Thyroid gland (tissue), 4 donors: ENCODE data around the gene MYOCOS. TPM values are rescaled to one million over a fixed set of nuclear protein-coding genes. Genes with fewer than 3 reads are reported as not detected.

ENCODE experiments used
- DNase-seq, 2 donors: peaks; one replicate each; pipeline ENCODE4 v3.0.0-alpha.2; 2019
- H3K27ac ChIP-seq, 3 donors: fragments of 200-600 bp; sonication (generic); 1 replicate in 2 of 3; 2 replicates in 1 of 3; pipeline ENCODE4 v1.5.1; 2016 to 2019; ENCODE audit warnings: mild to moderate bottlenecking in 1 of 3, moderate library complexity in 1 of 3
- H3K27me3 ChIP-seq: fragments of 200-600 bp; sonication (generic); one replicate; pipeline ENCODE4 v1.5.1; 2019
- H3K36me3 ChIP-seq, 2 donors: fragments of 200-600 bp; sonication (generic); one replicate each; pipeline ENCODE4 v1.5.1; 2016 to 2019
- H3K4me1 ChIP-seq, 2 donors: fragments of 200-600 bp; sonication (generic); one replicate each; pipeline ENCODE4 v1.5.1; 2017 to 2019
- H3K4me3 ChIP-seq, 3 donors: fragments of 200-600 bp; sonication (generic); replicated peaks in 1 of 3; 1 replicate in 2 of 3; 2 replicates in 1 of 3; pipeline ENCODE4 v1.5.1; 2016; ENCODE audit warnings: mild to moderate bottlenecking in 1 of 3
- H3K9me3 ChIP-seq: fragments of 200-600 bp; sonication (generic); one replicate; pipeline ENCODE4 v1.5.1; 2017
- POLR2A ChIP-seq, 2 donors: fragments of 450-650 bp; IDR thresholded peaks; one replicate each; pipeline ENCODE4 v1.6.1; 2017; ENCODE audit warnings: antibody characterized with exemption in 2 of 2, mild to moderate bottlenecking in 2 of 2, moderate library complexity in 1 of 2
- WGBS, 2 donors: methylation state at CpG; one replicate each; pipeline ENCODE4 v1.1.5; 2017; 5-methylcytosine and 5-hydroxymethylcytosine counted together
- intact Hi-C: fragments of 100-400 bp; cut with DNase I; formaldehyde crosslinking; loops from one replicate; pipeline ENCODE4 v1.15.1; 2023
- total RNA-seq, 4 donors: library from RNA; depleted of rRNA; stranded (reverse); fragments of >200 nt; gene quantifications; one replicate each; pipeline ENCODE4 v1.2.3, GENCODE V29; 2016
- TF ChIP-seq, protein P1 (sequence below), 6 experiments: fragments of 200-600 bp in 3 of 6; fragments of 450-650 bp in 3 of 6; sonication (generic) in 3 of 6; IDR thresholded peaks; one replicate each; pipeline ENCODE4 v1.5.1; 2016 to 2019; ENCODE audit warnings: antibody characterized with exemption in 6 of 6, mild to moderate bottlenecking in 2 of 6, inconsistent platforms in 1 of 6, moderate library complexity in 1 of 6

Gene MYOCOS, protein sequence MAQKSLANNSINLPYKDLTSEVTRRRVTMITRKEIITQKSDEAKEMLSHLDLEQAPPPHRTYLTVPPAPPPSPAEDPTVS
- total RNA-seq, result 1 to 10 TPM in 1 of 4 donors, not detected in 3; 1.2 TPM

DNA sequence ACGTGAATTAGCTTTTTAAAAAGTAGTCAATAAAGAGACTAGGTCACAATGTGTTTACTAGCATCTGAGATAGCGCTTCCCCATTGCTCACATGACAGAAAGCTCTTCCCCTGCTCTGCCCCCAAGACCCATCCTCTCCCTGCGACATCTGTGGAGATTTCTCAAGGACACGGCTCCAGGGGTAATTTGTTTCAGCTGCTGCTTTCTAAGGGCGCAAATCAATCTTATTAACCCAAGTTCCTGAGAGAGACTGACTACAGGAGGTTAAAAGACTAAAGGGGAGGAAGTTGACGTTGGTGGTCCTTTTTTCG lies at the start of gene MYOCOS:
Gene MYOCOS (plus strand): TSS at position 92 of the 311 bp plus-strand sequence. CDS start 1,641 bp downstream, outside the sequence.
- WGBS, 2 donors, result 86 to 93% methylated on average over 7 of the region's 7 CpGs
- H3K4me1 ChIP-seq, result peaks cover 16 to 17% of the 10 kb centered on the region in 2 donors
- H3K27me3 ChIP-seq, result no peaks in the 10 kb centered on the region
- H3K36me3 ChIP-seq, result no peaks in the 10 kb centered on the region
- TF ChIP-seq, protein P1, sequence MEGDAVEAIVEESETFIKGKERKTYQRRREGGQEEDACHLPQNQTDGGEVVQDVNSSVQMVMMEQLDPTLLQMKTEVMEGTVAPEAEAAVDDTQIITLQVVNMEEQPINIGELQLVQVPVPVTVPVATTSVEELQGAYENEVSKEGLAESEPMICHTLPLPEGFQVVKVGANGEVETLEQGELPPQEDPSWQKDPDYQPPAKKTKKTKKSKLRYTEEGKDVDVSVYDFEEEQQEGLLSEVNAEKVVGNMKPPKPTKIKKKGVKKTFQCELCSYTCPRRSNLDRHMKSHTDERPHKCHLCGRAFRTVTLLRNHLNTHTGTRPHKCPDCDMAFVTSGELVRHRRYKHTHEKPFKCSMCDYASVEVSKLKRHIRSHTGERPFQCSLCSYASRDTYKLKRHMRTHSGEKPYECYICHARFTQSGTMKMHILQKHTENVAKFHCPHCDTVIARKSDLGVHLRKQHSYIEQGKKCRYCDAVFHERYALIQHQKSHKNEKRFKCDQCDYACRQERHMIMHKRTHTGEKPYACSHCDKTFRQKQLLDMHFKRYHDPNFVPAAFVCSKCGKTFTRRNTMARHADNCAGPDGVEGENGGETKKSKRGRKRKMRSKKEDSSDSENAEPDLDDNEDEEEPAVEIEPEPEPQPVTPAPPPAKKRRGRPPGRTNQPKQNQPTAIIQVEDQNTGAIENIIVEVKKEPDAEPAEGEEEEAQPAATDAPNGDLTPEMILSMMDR (IDR thresholded peaks at IDR 0.05), result no peak
- TF ChIP-seq POLR2A (IDR thresholded peaks at IDR 0.05), result no peak
- intact Hi-C loops, result no loop called here
- no peak within 1 kb of the TSS for H3K27ac ChIP-seq
- H3K9me3 ChIP-seq, result no peaks in the 10 kb centered on the region
- no peak within 1 kb of the TSS for H3K4me3 ChIP-seq
- no peak for DNase-seq

DNA sequence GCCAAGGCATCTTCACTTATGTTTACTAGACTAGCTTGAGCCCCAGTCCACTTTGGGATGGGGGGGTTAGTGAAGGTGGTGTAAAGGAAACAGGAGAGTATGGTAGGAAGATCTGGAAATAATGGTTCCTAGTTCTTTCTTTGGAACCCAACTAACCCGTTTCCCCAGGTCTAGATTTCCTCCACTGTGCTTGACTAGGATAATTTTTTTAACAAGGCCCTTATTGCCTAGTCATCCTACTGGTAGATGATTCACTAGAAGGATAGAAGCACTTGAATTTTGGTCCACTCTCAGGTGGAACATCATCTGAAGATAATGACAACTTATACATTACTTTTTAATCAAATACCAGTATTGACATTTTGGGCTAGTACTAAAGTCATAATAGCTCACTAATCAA lies 45.9 kb upstream of the MYOCOS start:
- peaks cover 28 to 50% of the 10 kb centered on the region in 2 donors for H3K36me3 ChIP-seq
- WGBS, 2 donors, result 88 to 93% methylated on average over 1 of the region's 1 CpG
- no peak for DNase-seq

DNA sequence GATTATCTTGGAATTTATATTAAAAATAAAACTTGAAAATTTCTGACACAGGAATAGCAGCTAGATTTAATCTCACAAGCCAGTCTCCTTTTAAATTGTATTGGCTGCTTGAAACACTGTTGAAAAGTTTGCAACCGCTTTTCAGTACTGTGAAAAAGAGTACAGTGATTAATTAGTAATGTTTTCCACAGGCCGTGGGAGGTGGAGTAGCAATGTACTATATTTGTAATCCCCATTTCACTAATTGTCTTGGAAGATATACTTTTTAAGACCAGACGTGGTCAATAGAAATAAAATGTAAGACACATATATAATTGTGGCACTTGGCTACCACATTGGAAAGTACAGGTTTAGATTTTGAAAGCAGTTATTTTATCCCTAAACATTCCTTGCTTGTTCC lies 40.8 kb upstream of the MYOCOS start:
- peaks cover 41 to 52% of the 10 kb centered on the region in 2 donors for H3K36me3 ChIP-seq
- no peaks in the 10 kb centered on the region for H3K9me3 ChIP-seq
- 87 to 92% methylated on average over 3 of the region's 3 CpGs for WGBS, 2 donors
- H3K4me1 ChIP-seq, result no peaks in the 10 kb centered on the region
- H3K27ac ChIP-seq, result no peak overlapping the region
- TF ChIP-seq, protein P1 (IDR thresholded peaks at IDR 0.05), result no peak
- no peak for TF ChIP-seq POLR2A (IDR thresholded peaks at IDR 0.05)
- H3K27me3 ChIP-seq, result no peaks in the 10 kb centered on the region
- no peak for DNase-seq
- intact Hi-C loops, result no loop called here
- H3K4me3 ChIP-seq, result no peak overlapping the region

More for the DNA sequence above, 45.9 kb upstream of the MYOCOS start:
- no peak overlapping the region for H3K27ac ChIP-seq
- TF ChIP-seq POLR2A (IDR thresholded peaks at IDR 0.05), result no peak
- TF ChIP-seq, protein P1 (IDR thresholded peaks at IDR 0.05), result no peak
- intact Hi-C loops, result no loop called here
- no peak overlapping the region for H3K4me3 ChIP-seq
- H3K27me3 ChIP-seq, result no peaks in the 10 kb centered on the region
- H3K4me1 ChIP-seq, result no peaks in the 10 kb centered on the region
- no peaks in the 10 kb centered on the region for H3K9me3 ChIP-seq

DNA sequence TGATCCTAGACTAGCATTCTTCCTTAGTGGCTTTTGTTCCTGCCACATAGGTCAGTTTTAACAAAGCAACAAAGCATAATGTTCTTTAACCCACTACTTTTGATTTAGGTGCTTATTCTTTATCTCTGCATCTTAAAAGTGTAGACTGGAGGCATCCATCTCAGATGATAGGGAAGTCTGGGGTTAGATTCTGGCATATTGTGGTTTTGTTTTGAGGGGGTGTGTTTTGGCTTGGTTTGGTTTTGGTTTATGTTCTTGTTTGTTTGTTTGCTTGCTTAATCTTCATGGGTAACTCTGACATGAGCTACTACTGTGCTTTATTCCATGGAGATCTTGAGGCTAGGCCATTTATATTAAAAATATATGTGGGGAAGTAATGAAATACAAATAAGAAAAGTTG lies 40.3 kb upstream of the MYOCOS start:
- intact Hi-C loops, result no loop called here
- Histone ChIP-seq H3K4me1 (no peaks in the 10 kb centered on the region), H3K36me3 (peaks cover 41 to 54% of the 10 kb centered on the region in 2 donors), H3K27me3 (no peaks in the 10 kb centered on the region), H3K4me3 (no peak overlapping the region), H3K9me3 (no peaks in the 10 kb centered on the region), H3K27ac (no peak overlapping the region)
- TF ChIP-seq, protein P1 (IDR thresholded peaks at IDR 0.05), result no peak
- TF ChIP-seq POLR2A (IDR thresholded peaks at IDR 0.05), result no peak
- DNase-seq, result no peak

DNA sequence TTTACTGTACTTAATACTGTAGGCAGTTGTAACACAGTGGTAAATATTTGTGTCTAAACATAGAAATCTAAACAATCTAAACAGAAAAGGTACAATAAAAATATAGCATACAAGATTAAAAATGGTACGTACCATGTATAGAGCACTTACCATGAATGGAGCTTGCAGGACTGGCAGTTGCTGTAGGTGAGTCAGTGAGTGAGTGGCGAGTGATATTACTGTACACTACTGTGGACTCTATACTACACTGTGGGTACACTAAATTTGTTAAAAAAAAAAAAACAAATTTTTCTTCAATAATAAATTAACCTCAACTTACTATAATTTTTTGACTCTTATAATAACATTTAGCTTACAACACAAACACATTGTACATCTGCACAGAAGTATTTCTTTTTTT lies 39.5 kb upstream of the MYOCOS start:
- Histone ChIP-seq H3K36me3 (peaks cover 49 to 58% of the 10 kb centered on the region in 2 donors), H3K4me3 (no peak overlapping the region), H3K27ac (no peak overlapping the region), H3K27me3 (no peaks in the 10 kb centered on the region), H3K4me1 (no peaks in the 10 kb centered on the region), H3K9me3 (no peaks in the 10 kb centered on the region)
- intact Hi-C loops, result no loop called here
- TF ChIP-seq POLR2A (IDR thresholded peaks at IDR 0.05), result no peak
- TF ChIP-seq, protein P1 (IDR thresholded peaks at IDR 0.05), result no peak
- WGBS, 2 donors, result 97 to 98% methylated on average over 2 of the region's 2 CpGs
- DNase-seq, result no peak
